Endodermal cell (in vitro differentiated cells): ENCODE results near the gene HHIP. TPM values are rescaled to one million over a fixed set of nuclear protein-coding genes. Genes with fewer than 3 reads are reported as not detected.

Experiments
- DNase-seq: peaks from one replicate; pipeline ENCODE4 v3.0.0-alpha.2; 2017
- H3K27ac ChIP-seq: 2 replicates; pipeline ENCODE4 v1.5.1; 2013; ENCODE audit warnings: mild to moderate bottlenecking, low read depth, low read length, moderate library complexity
- H3K27me3 ChIP-seq: 2 replicates; pipeline ENCODE4 v1.6.1; 2013; ENCODE audit warnings: mild to moderate bottlenecking, low read length, moderate library complexity; ENCODE audit not compliant: insufficient read depth, control insufficient read depth, poor library complexity, severe bottlenecking
- H3K36me3 ChIP-seq: 2 replicates; pipeline ENCODE4 v1.7.0; 2013; ENCODE audit warnings: mild to moderate bottlenecking, low read length, moderate library complexity; ENCODE audit not compliant: control insufficient read depth, insufficient read depth
- H3K4me1 ChIP-seq: one replicate; pipeline ENCODE4 v1.7.0; 2013; ENCODE audit warnings: low read length; ENCODE audit not compliant: control insufficient read depth, insufficient read depth
- H3K4me3 ChIP-seq: 2 replicates; pipeline ENCODE4 v1.5.1; 2013; ENCODE audit warnings: mild to moderate bottlenecking, low read length, moderate library complexity
- H3K9ac ChIP-seq: 2 replicates; pipeline ENCODE4 v1.6.1; 2013; ENCODE audit warnings: mild to moderate bottlenecking, low read length, moderate library complexity; ENCODE audit not compliant: poor library complexity, severe bottlenecking; ENCODE audit errors: extremely low read depth
- H3K9me3 ChIP-seq: 2 replicates; pipeline ENCODE4 v1.6.1; 2013; ENCODE audit warnings: mild to moderate bottlenecking, low read length, moderate library complexity; ENCODE audit not compliant: control insufficient read depth
- H3K27ac Mint-ChIP-seq: 2 replicates; pipeline ENCODE4 v1.8.0; 2020; ENCODE audit warnings: mixed read lengths
- H3K27me3 Mint-ChIP-seq: 2 replicates; pipeline ENCODE4 v1.8.0; 2021; ENCODE audit warnings: mild to moderate bottlenecking, mixed read lengths; ENCODE audit not compliant: insufficient read depth
- H3K36me3 Mint-ChIP-seq: 2 replicates; pipeline ENCODE4 v1.8.0; 2020; ENCODE audit warnings: low read depth, mixed read lengths
- H3K4me1 Mint-ChIP-seq: 2 replicates; pipeline ENCODE4 v1.8.0; 2020; ENCODE audit warnings: mixed read lengths
- H3K4me3 Mint-ChIP-seq: 2 replicates; pipeline ENCODE4 v1.8.0; 2020; ENCODE audit warnings: mild to moderate bottlenecking, moderate library complexity, mixed read lengths
- H3K9me3 Mint-ChIP-seq: 2 replicates; pipeline ENCODE4 v1.8.0; 2020; ENCODE audit warnings: mild to moderate bottlenecking, mixed read lengths
- CTCF ChIP-seq: fragments of 200-600 bp; sonication (generic); conservative IDR thresholded peaks from 2 replicates; pipeline ENCODE4 v1.5.0; 2021; ENCODE audit warnings: antibody characterized with exemption, mild to moderate bottlenecking
- WGBS, 2 experiments: methylation state at CpG; one replicate each; pipeline versions ENCODE4 v1.1.5 to v1.1.7; 2013; ENCODE audit warnings: missing lambda C conversion rate in 2 of 2, mixed read lengths in 1 of 2; ENCODE audit not compliant: insufficient coverage in 1 of 2, insufficient read length in 1 of 2; 5-methylcytosine and 5-hydroxymethylcytosine counted together
- total RNA-seq, 2 donors: library from RNA; stranded (reverse); fragmentation: NEBNext Ultra II Directional in 1 of 2; extraction: Animal tissue kit (Norgen Biotek cat#: 25700) in 1 of 2; gene quantifications; 2 replicates in 1 of 2; 3 replicates in 1 of 2; pipeline ENCODE4 v1.2.1, GENCODE V29; 2021

Gene HHIP
- total RNA-seq, 2 donors from 2014 or later, result 1.8 to 3.4 TPM

- H3K4me3 ChIP-seq, result no peak overlapping the region
- H3K9ac ChIP-seq, result no peak overlapping the region
- DNase-seq, result no peak
- no peaks in the 10 kb centered on the region for H3K9me3 Mint-ChIP-seq
- no peak overlapping the region for H3K4me3 Mint-ChIP-seq
- no peaks in the 10 kb centered on the region for H3K9me3 ChIP-seq
- peaks cover 44% of the 10 kb centered on the region for H3K27me3 ChIP-seq
- H3K4me1 ChIP-seq, result no peaks in the 10 kb centered on the region
- H3K27ac ChIP-seq, result no peak overlapping the region
- peaks cover 10% of the 10 kb centered on the region for H3K4me1 Mint-ChIP-seq
- no peak overlapping the region for H3K27ac Mint-ChIP-seq
- TF ChIP-seq CTCF, result no peak
- H3K36me3 Mint-ChIP-seq, result no peaks in the 10 kb centered on the region
- peaks cover 27% of the 10 kb centered on the region for H3K27me3 Mint-ChIP-seq
- no peaks in the 10 kb centered on the region for H3K36me3 ChIP-seq
- 96% methylated on average over 2 of the region's 3 CpGs; no CpG with 5 or more reads in 1 of the 2 experiments for WGBS, 2 experiments
These were observed 49.8 kb downstream of the HHIP start for GRCh38 chr4:144695721-144696120.

GRCh38 chr4:144696376-144696775 lies 50.4 kb downstream of the HHIP start:
- H3K36me3 ChIP-seq, result no peaks in the 10 kb centered on the region
- Mint-ChIP-seq H3K4me3 (no peak overlapping the region), H3K36me3 (no peaks in the 10 kb centered on the region), H3K27ac (no peak overlapping the region), H3K9me3 (no peaks in the 10 kb centered on the region), H3K27me3 (peaks cover 34% of the 10 kb centered on the region), H3K4me1 (peaks cover 10% of the 10 kb centered on the region)
- no peak for TF ChIP-seq CTCF
- DNase-seq, result no peak
- no peaks in the 10 kb centered on the region for H3K4me1 ChIP-seq
- H3K9me3 ChIP-seq, result no peaks in the 10 kb centered on the region
- no peak overlapping the region for H3K4me3 ChIP-seq
- H3K27me3 ChIP-seq, result peaks cover 51% of the 10 kb centered on the region
- no peak overlapping the region for H3K9ac ChIP-seq
- no peak overlapping the region for H3K27ac ChIP-seq

GRCh38 chr4:144699565-144699964 lies 53.6 kb downstream of the HHIP start:
- H3K27ac ChIP-seq, result no peak overlapping the region
- H3K4me3 ChIP-seq, result no peak overlapping the region
- peaks cover 75% of the 10 kb centered on the region for H3K27me3 ChIP-seq
- Mint-ChIP-seq H3K27ac (no peak overlapping the region), H3K27me3 (peaks cover 54% of the 10 kb centered on the region), H3K4me1 (peaks cover 19% of the 10 kb centered on the region), H3K4me3 (no peak overlapping the region), H3K36me3 (no peaks in the 10 kb centered on the region), H3K9me3 (no peaks in the 10 kb centered on the region)
- H3K4me1 ChIP-seq, result no peaks in the 10 kb centered on the region
- DNase-seq, result no peak
- WGBS, 2 experiments, result 96% methylated on average over 2 of the region's 2 CpGs; no CpG with 5 or more reads in 1 of the 2 experiments
- no peak for TF ChIP-seq CTCF
- no peaks in the 10 kb centered on the region for H3K36me3 ChIP-seq
- no peaks in the 10 kb centered on the region for H3K9me3 ChIP-seq
- no peak overlapping the region for H3K9ac ChIP-seq
